Endodermal cell (in vitro differentiated cells): ENCODE measurements around the gene ZNG1B. TPM values are rescaled to one million over a fixed set of nuclear protein-coding genes. Genes with fewer than 3 reads are reported as not detected.
"Not testable (repeated sequence)": the region's sequence is repeated elsewhere in the genome, so short reads cannot be mapped to it uniquely, and the experiment has no call there.

ENCODE experiments used
- DNase-seq: peaks from one replicate; pipeline ENCODE4 v3.0.0-alpha.2; 2017
- H3K27ac ChIP-seq: 2 replicates; pipeline ENCODE4 v1.5.1; 2013; ENCODE audit warnings: mild to moderate bottlenecking, low read depth, low read length, moderate library complexity
- H3K27me3 ChIP-seq: 2 replicates; pipeline ENCODE4 v1.6.1; 2013; ENCODE audit warnings: mild to moderate bottlenecking, low read length, moderate library complexity; ENCODE audit not compliant: insufficient read depth, control insufficient read depth, poor library complexity, severe bottlenecking
- H3K36me3 ChIP-seq: 2 replicates; pipeline ENCODE4 v1.7.0; 2013; ENCODE audit warnings: mild to moderate bottlenecking, low read length, moderate library complexity; ENCODE audit not compliant: control insufficient read depth, insufficient read depth
- H3K4me1 ChIP-seq: one replicate; pipeline ENCODE4 v1.7.0; 2013; ENCODE audit warnings: low read length; ENCODE audit not compliant: control insufficient read depth, insufficient read depth
- H3K4me3 ChIP-seq: 2 replicates; pipeline ENCODE4 v1.5.1; 2013; ENCODE audit warnings: mild to moderate bottlenecking, low read length, moderate library complexity
- H3K9ac ChIP-seq: 2 replicates; pipeline ENCODE4 v1.6.1; 2013; ENCODE audit warnings: mild to moderate bottlenecking, low read length, moderate library complexity; ENCODE audit not compliant: poor library complexity, severe bottlenecking; ENCODE audit errors: extremely low read depth
- H3K9me3 ChIP-seq: 2 replicates; pipeline ENCODE4 v1.6.1; 2013; ENCODE audit warnings: mild to moderate bottlenecking, low read length, moderate library complexity; ENCODE audit not compliant: control insufficient read depth
- H3K27ac Mint-ChIP-seq: 2 replicates; pipeline ENCODE4 v1.8.0; 2020; ENCODE audit warnings: mixed read lengths
- H3K27me3 Mint-ChIP-seq: 2 replicates; pipeline ENCODE4 v1.8.0; 2021; ENCODE audit warnings: mild to moderate bottlenecking, mixed read lengths; ENCODE audit not compliant: insufficient read depth
- H3K36me3 Mint-ChIP-seq: 2 replicates; pipeline ENCODE4 v1.8.0; 2020; ENCODE audit warnings: low read depth, mixed read lengths
- H3K4me1 Mint-ChIP-seq: 2 replicates; pipeline ENCODE4 v1.8.0; 2020; ENCODE audit warnings: mixed read lengths
- H3K4me3 Mint-ChIP-seq: 2 replicates; pipeline ENCODE4 v1.8.0; 2020; ENCODE audit warnings: mild to moderate bottlenecking, moderate library complexity, mixed read lengths
- H3K9me3 Mint-ChIP-seq: 2 replicates; pipeline ENCODE4 v1.8.0; 2020; ENCODE audit warnings: mild to moderate bottlenecking, mixed read lengths
- CTCF ChIP-seq: fragments of 200-600 bp; sonication (generic); conservative IDR thresholded peaks from 2 replicates; pipeline ENCODE4 v1.5.0; 2021; ENCODE audit warnings: antibody characterized with exemption, mild to moderate bottlenecking
- WGBS, 2 experiments: methylation state at CpG; one replicate each; pipeline versions ENCODE4 v1.1.5 to v1.1.7; 2013; ENCODE audit warnings: missing lambda C conversion rate in 2 of 2, mixed read lengths in 1 of 2; ENCODE audit not compliant: insufficient coverage in 1 of 2, insufficient read length in 1 of 2; 5-methylcytosine and 5-hydroxymethylcytosine counted together
- long read RNA-seq, 4 experiments: library from polyadenylated mRNA in 2 of 4; library from RNA in 1 of 4; library from capped mRNA in 1 of 4; stranded (forward) in 3 of 4; unstranded in 1 of 4; transcript quantifications; one replicate each; pipeline ENCODE4 v2.0.0, GENCODE V29; 2020 to 2021; ENCODE audit warnings: inconsistent platforms in 1 of 4
- polyA plus RNA-seq, 2 experiments: library from polyadenylated mRNA; stranded (reverse); fragments of 50-300 nt; gene quantifications; one replicate each; pipeline ENCODE4 v1.2.3, GENCODE V29; 2013
- total RNA-seq, 2 donors: library from RNA; stranded (reverse); fragmentation: NEBNext Ultra II Directional in 1 of 2; extraction: Animal tissue kit (Norgen Biotek cat#: 25700) in 1 of 2; gene quantifications; 2 replicates in 1 of 2; 3 replicates in 1 of 2; pipeline ENCODE4 v1.2.1, GENCODE V29; 2021

The ZNG1B gene
- 10 to 100 TPM; 40.9 to 47.2 TPM for total RNA-seq
- 33.5 TPM for polyA plus RNA-seq (2013, experiment 1 of 2)
- 32.4 TPM for polyA plus RNA-seq (2013, experiment 2 of 2)
- long read RNA-seq, experiment 1, partial matches to known transcripts, result 5 of 16 reads
- long read RNA-seq, experiment 1, other reads (novel, unspliced or antisense), result 4 of 16 reads
- long read RNA-seq, experiment 2, transcript CBWD2-201 (15 exons, 1,812 nt), result major isoform, 42 of 85 reads
- long read RNA-seq, experiment 2, transcript CBWD2-202 (16 exons, 1,740 nt), result minor isoform, 7 of 85 reads
- long read RNA-seq, experiment 2, transcript CBWD2-209 (3 exons, 880 nt), result minor isoform, 5 of 85 reads
- long read RNA-seq, experiment 2, partial matches to known transcripts, result 11 of 85 reads
- long read RNA-seq, experiment 2, other reads (novel, unspliced or antisense), result 14 of 85 reads
- long read RNA-seq, experiment 3, transcript CBWD2-201 (15 exons, 1,812 nt), result major isoform, 146 of 231 reads
- long read RNA-seq, experiment 3, transcript CBWD2-203 (14 exons, 1,665 nt), result minor isoform, 19 of 231 reads
- long read RNA-seq, experiment 3, transcript CBWD2-202 (16 exons, 1,740 nt), result minor isoform, 18 of 231 reads
- long read RNA-seq, experiment 3, partial matches to known transcripts, result 4 of 231 reads
- long read RNA-seq, experiment 3, other reads (novel, unspliced or antisense), result 40 of 231 reads
- long read RNA-seq, experiment 4, transcript CBWD2-202 (16 exons, 1,740 nt), result minor isoform, 31 of 237 reads
- long read RNA-seq, experiment 4, transcript CBWD2-203 (14 exons, 1,665 nt), result minor isoform, 10 of 237 reads
- long read RNA-seq, experiment 4, transcript CBWD2-201 (15 exons, 1,812 nt), result major isoform, 160 of 237 reads
- long read RNA-seq, experiment 4, partial matches to known transcripts, result 6 of 237 reads
- long read RNA-seq, experiment 4, other reads (novel, unspliced or antisense), result 27 of 237 reads

- H3K4me3 ChIP-seq, result peak within 1 kb of the TSS; percentile 83
- not testable (repeated sequence) for H3K9me3 Mint-ChIP-seq, H3K9me3 ChIP-seq, H3K27ac ChIP-seq, H3K36me3 ChIP-seq, H3K4me1 Mint-ChIP-seq, H3K27me3 Mint-ChIP-seq, H3K4me1 ChIP-seq, H3K36me3 Mint-ChIP-seq, H3K27me3 ChIP-seq
- Mint-ChIP-seq H3K27ac (peak within 1 kb of the TSS; percentile 94), H3K4me3 (peak within 1 kb of the TSS; percentile 77)
- peak; percentile 61 for DNase-seq
- WGBS, 2 experiments, result 0% methylated on average over 17 of the region's 56 CpGs; no CpG with 5 or more reads in 1 of the 2 experiments
- peak within 1 kb of the TSS; percentile 60 for H3K9ac ChIP-seq
These were observed at the start of gene ZNG1B for GRCh38 chr2:113437508-113438465. ZNG1B (plus strand) TSS chr2:113437691; CDS start chr2:113437869, 178 bp downstream.

GRCh38 chr2:113390124-113390849 lies 47.2 kb upstream of the ZNG1B start:
- no peaks in the 10 kb centered on the region for H3K4me1 Mint-ChIP-seq
- peaks cover 18% of the 10 kb centered on the region for H3K9me3 Mint-ChIP-seq
- peaks cover 29% of the 10 kb centered on the region for H3K27me3 Mint-ChIP-seq
- DNase-seq, result peak; percentile 88
- Histone ChIP-seq H3K4me1 (no peaks in the 10 kb centered on the region), H3K9me3 (peaks cover 4% of the 10 kb centered on the region), H3K9ac (no peak overlapping the region), H3K27me3 (no peaks in the 10 kb centered on the region), H3K36me3 (no peaks in the 10 kb centered on the region), H3K27ac (no peak overlapping the region), H3K4me3 (no peak overlapping the region)
- H3K36me3 Mint-ChIP-seq, result peaks cover 2% of the 10 kb centered on the region
- no peak overlapping the region for H3K27ac Mint-ChIP-seq
- TF ChIP-seq CTCF, result peak; percentile 99
- no peak overlapping the region for H3K4me3 Mint-ChIP-seq
- WGBS, 2 experiments, result 17 to 30% methylated on average over 5 to 11 of the region's 11 CpGs

- no peak overlapping the region for H3K9ac ChIP-seq
- peaks cover 2% of the 10 kb centered on the region for H3K36me3 Mint-ChIP-seq
- no peaks in the 10 kb centered on the region for H3K27me3 ChIP-seq
- no peak overlapping the region for H3K4me3 Mint-ChIP-seq
- WGBS, 2 experiments, result 92 to 95% methylated on average over 4 to 6 of the region's 6 CpGs
- H3K4me1 ChIP-seq, result no peaks in the 10 kb centered on the region
- no peaks in the 10 kb centered on the region for H3K4me1 Mint-ChIP-seq
- no peak for TF ChIP-seq CTCF
- no peak overlapping the region for H3K4me3 ChIP-seq
- H3K27ac Mint-ChIP-seq, result no peak overlapping the region
- H3K36me3 ChIP-seq, result no peaks in the 10 kb centered on the region
- H3K27ac ChIP-seq, result no peak overlapping the region
- H3K9me3 ChIP-seq, result peaks cover 4% of the 10 kb centered on the region
- no peak for DNase-seq
- peaks cover 23% of the 10 kb centered on the region for H3K27me3 Mint-ChIP-seq
- peaks cover 20% of the 10 kb centered on the region for H3K9me3 Mint-ChIP-seq
These were observed 46.4 kb upstream of the ZNG1B start for GRCh38 chr2:113391073-113391472.
